Measurements from ENCODE around the gene TTC22.

TTC22 gene

DNA sequence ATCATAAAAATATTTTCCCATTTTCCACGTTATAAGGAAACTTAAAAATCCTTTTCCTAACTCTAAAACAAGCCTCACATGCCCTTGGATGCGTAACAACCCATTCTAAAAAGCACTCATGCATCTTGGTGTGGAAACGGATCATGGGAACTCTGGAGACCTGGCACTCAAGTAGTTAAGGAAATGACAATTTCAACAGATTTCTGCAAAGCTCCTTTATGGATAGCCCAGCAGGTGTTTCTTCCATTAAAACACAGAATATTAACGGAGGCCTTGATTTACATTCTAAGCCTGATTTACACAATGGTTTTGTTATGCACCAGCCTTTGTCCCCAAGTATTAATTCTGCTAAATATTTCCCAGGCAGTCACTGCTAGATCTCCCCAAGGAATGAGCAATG, 49.7 kb downstream of the TTC22 start:
- no peak for DNase-seq (ENCODE audit: low spot score)

DNA sequence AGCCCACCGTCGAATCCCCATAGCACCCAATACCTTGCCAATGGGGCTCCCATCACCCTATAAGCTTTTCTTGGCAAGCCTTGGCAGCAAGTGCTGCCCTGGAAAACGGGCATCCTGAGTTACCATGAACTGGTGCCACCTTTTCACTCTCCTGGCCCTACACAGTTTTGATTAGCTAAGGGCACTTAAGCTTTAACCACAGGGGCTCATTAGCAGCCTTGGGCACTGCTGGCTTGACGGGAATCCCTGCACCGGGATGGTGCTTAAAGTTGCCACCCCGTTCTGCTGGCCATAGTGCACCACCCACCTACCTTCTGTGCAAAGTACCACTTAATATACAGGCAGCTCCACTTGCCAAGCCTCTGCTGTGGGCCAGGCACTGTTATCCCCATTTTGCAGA, 50.5 kb downstream of the TTC22 start:
- DNase-seq (ENCODE audit: low spot score): no peak

DNA sequence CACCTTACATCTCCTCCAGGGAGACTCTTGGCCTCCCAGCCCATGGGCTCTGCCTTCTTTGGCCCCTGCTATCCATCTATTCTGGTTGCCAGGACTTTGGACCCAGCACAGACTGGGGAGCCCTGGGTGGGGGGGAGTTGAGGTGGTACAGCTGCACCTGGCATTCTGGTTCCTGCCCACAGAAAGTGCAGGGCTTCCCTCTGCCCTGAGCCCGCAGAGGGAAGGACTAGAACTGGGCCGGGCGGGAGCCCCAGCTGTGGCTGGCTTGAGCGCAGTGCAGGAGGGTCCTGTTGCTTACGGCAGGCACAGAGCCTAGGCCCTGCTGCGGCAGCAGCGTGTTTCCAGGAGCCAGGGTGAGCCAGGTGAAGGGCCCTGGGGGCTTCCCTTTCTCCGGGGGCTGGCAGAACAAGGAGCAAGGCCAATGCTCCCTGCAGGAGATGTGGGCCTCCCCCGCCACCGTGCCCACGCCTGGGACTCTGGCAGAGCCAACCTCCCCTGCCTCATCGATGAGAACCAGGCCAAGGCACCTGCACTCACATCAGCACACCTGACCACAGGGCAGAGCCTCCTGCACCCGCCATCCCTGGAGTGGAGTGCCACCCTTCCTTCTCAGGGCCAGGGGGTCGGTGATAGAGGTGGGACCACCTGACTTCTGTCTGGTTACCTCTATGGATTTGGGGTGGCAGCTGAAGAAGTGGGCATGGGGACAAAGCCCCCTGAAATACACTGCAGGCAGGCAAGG, 52.9 kb downstream of the TTC22 start:
- no peak for DNase-seq (ENCODE audit: low spot score)

DNA sequence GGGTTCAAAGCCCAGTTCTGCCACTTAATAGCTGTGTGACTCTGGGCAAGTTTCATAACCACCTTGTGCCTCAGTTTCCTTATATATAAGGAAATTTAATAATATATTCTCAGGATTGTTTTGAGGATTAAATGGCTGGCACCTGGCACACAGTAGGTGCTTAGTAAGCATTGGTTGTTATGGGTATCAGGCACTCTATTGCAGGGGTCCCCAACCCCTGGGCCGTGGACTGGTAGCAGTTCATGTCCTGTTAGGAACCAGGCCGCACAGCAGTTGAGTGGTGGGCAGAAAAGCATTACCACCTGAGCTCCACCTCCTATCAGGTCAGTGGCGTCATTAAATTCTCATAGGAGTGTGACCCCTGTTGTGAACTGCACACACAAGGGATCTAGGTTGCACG, 55.3 kb downstream of the TTC22 start:
- no peak for DNase-seq (ENCODE audit: low spot score)

DNA sequence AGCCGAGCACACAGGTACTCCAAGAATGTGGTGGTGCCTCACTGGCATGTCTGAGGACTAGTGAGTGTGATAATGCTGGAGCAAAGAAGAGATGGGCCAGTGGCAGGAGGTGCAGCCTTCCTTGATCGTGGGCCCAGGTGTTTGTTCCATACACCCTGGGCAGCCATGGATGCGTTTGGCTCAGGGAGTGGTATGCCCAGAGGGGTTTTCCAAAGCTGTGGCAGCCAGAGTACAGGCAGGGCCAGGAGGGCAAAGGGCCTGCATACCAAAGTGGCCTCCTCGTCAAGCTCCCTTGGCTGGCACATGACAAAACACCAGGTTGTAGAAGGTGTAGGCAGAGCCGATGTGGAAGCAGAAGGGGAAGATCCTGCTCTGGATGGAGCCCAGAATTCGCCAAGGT, 55.8 kb downstream of the TTC22 start:
- no peak for DNase-seq (ENCODE audit: low spot score)

DNA sequence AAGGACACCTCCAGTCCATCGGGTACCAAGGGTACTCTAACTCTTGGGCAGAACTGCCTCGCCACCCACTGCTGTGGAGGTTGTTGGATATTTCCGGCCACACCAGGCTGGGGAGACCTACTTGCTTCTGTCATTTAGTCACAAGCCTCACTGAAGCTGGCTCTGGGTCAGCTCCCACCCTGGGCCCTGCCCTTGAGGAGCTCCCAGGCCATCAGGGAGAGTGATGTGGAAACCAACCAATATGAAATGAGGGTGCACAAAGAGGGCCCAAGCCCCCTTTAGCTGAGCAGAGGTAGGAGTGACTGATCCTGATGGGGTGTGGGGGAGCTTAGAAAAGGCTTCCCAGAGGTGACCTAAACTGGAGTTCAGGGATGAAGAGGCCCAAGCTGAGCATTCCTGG, 56.4 kb downstream of the TTC22 start:
- DNase-seq (ENCODE audit: low spot score): no peak

DNA sequence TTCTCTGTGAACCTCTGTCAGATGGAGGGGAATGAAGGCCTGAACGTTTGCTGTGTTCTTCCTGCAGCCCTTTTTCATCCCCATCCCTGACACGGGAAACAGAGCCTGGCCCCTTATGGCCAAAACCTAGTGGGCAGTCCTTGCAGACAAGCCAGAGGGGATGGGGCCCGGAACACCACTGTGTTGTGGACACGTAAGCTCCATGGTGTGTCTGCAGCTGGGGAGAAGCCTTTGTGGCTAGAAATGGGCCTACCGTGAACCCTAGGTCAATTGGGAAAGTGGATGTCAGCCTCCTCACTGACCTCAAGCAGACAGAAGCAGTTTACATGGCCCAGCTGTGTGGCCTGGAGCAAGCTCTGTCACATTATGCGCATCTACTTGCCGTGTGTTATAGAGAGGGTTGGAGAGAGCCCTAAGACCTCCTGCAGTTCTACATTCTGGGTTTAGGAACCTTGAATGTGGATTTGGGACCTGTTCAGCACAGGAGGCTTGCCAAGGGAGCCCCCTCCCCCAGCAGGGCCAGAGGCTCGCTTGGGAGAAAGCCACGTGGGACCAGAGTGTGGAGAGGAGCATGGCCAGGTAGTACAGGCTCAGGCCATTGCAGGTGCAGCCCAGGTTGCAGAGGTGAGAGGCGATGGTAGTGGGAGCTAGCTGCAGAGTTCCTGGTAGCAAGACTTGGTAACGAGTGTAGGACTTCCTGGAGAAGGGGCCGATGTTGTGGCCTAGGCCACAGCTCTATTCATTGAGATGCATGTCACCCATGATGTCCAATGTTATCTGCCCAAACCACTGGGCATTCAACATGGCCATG, 57.5 kb downstream of the TTC22 start:
- no peak for DNase-seq (ENCODE audit: low spot score)

DNA sequence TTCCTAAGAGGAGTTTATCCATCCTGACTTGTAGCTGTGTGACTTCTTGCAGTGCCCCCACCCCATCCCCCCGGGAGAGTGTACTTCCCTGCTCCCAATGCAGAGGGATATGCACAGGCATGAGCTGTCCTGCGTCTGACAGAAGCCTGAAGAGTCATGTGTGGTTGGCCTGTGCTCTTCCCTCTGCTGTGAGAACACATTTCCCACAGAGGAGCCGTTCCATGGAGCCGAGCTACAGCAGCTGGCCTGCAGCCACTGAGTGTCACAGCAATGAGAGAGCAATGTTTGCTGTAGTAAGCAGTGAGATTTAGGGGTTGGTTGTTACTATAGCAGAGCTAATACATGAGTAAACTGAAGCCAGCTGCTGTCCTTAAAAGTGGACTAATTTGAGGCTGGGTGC, 58.8 kb downstream of the TTC22 start:
- DNase-seq (ENCODE audit: low spot score): no peak

DNA sequence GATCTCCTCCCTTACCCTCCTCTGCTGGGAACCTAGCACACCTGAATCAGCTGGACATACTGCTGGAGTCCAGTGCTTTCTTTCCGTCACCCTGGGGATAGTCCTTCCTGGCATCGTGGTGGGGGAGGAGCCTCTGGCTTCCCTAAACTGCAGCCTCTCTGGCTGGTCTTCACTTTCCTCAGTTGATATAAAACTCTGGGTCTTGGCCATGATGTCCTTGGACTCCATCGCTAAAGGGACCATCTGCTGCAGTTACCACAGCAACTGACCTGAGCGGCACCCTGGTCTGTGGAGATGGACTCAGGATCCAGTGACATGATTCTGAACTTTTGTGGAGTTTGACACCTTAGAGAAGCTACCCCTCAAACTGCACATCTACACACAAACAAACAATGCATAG, 59.6 kb downstream of the TTC22 start:
- no peak for DNase-seq (ENCODE audit: low spot score)

DNA sequence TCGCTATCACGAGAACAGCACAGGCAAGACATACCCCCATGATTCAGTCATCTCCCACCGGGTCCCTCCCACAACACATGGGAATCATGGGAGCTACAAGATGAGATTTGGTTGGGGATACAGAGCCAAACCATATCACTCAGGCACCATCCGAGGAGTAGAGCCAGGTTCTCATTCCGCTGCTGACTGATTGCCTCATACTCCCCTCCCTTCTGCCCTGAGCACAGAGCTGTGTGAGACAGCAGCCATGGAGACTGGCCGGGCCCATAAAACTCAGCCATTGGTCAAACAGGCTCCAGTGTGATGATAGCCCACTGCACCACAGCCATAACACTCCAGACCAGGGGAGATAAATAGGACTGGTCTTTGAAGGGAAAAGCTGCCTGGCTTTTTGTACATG, 62.9 kb downstream of the TTC22 start:
- DNase-seq (ENCODE audit: low spot score): no peak

DNA sequence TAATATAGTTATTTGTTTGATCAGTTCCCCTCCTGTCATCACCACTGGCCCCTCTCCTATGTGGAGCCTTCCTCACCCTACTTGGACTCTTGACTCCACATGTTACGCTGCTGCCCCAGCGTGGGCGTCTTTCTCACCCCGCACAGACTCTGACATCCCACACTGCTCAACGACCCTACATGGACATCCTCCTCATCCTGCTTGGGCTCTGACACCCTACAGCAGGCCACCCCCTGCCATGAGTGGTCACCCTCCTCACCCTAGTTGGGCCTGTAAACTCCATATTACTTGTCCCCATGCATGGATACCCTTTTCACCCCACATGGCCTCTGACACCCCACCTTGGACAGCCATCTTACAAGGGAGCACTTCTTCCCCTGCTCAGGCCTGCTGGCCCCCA, 64.4 kb downstream of the TTC22 start:
- DNase-seq (ENCODE audit: low spot score): no peak

All from COLO829 (cell line).